ENCODE measurements around the gene NIP7.

NIP7 gene

DNA sequence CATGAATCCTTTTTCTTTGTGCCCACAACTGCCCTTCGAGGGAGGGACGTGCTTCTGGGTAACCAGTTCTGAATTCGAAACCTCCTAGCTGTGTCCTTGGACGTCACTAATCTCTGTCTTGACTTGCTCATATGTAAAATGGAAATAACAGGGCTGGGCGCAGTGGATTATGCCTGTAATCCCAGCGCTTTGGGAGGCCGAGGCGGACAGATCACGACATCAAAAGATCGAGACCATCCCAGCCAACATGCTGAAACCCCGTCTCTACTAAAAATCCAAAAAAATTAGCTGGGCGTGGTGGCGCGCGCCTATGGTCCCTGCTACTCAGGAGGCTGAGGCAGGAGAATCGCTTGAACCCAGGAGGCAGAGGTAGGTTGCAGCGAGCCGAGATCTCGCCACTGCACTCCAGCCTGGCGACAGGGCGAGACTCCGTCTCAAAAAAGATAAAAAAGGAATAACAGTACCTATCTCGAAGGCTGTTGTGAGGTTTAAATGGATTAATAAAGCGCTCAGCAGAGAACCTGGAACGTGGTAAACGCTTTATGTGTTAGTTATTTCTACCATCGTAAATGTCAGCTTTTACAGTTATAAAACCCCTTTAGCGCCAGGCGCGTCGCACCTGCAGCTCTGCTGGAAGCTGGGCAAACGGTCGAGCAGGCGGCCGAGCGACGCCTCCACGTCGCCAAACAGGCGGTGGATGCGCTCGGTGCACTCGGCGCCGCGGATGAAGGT, 849 bp upstream of the NIP7 start:
- no peak for TF ChIP-seq CTCF (IDR thresholded peaks at IDR 0.05; ENCODE audit: extremely low read depth, insufficient read depth, missing control alignments)
- in situ Hi-C loops (cut with MboI; ENCODE audit: low pct_unique_long_range_greater_than_20kb, low sequenced_read_pairs, unreplicated experiment): no loop called here
- DNase-seq (ENCODE audit: low spot score): no peak

GRCh38 chr16:69340095-69340644, 598 bp downstream of the NIP7 start:
- DNase-seq (ENCODE audit: low spot score): no peak
- in situ Hi-C loops (cut with MboI; ENCODE audit: low pct_unique_long_range_greater_than_20kb, low sequenced_read_pairs, unreplicated experiment): no loop called here
- TF ChIP-seq CTCF (IDR thresholded peaks at IDR 0.05; ENCODE audit: extremely low read depth, insufficient read depth, missing control alignments): no peak

DNA sequence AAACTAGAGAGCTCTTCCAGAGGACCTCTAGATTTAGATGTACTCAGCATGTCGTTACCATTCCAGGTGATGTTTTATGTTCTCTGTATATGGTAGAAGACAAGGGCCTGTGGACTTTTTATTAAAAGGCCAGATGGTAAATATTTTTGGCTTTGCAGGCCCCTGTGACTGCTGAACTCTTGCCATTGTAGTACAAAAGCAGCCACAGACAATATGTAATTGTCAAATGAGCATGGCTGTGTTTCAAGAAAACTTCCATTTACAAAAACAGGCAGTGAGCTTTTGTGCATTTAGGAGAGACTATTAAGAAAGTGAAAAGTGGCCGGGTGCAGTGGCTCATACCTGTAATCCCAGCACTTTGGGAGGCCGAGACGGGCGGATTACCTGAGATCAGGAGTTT, 4.6 kb downstream of the NIP7 start:
- in situ Hi-C loops (cut with MboI; ENCODE audit: low pct_unique_long_range_greater_than_20kb, low sequenced_read_pairs, unreplicated experiment): no loop called here
- DNase-seq (ENCODE audit: low spot score): no peak
- TF ChIP-seq CTCF (IDR thresholded peaks at IDR 0.05; ENCODE audit: extremely low read depth, insufficient read depth, missing control alignments): no peak

DNA sequence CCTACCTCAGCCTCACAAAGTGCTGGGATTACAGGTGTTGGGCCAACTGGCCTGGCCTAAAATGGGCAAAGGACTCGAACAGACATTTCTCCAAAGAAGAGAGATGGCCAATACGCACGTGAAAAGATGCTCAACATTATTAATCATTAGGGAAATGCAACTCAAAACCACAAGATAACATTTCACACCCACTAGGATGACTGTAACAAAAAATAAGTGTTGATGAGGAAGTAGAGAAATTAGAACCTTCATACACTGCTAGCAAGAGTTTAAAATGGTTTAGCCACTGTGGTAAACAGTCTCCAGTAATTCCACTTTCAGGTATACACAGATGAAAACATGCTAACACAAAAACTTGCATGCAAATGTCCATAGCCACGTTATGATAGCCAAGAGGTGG, 6.4 kb downstream of the NIP7 start:
- no peak for TF ChIP-seq CTCF (IDR thresholded peaks at IDR 0.05; ENCODE audit: extremely low read depth, insufficient read depth, missing control alignments)
- in situ Hi-C loops (cut with MboI; ENCODE audit: low pct_unique_long_range_greater_than_20kb, low sequenced_read_pairs, unreplicated experiment): no loop called here
- no peak for DNase-seq (ENCODE audit: low spot score)

DNA sequence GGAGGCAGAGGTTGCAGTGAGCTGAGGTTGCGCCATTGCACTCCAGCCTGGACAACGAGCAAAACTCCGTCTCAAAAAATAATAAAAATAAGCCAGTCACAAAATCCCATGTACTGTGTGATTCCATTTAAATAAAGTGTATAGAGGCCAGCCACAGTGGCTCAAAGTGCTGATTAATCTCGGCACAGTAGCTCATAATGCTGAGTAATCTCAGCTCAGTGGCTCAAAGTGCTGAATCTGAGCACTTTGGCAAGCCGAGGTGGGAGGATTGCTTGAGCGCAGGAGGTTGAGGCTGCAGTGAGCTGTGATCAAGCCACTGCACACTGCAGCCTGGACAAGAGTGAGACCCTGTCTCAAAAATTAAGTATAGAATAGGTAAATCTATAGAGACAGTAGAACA, 7.1 kb downstream of the NIP7 start:
- TF ChIP-seq CTCF (IDR thresholded peaks at IDR 0.05; ENCODE audit: extremely low read depth, insufficient read depth, missing control alignments): no peak
- no peak for DNase-seq (ENCODE audit: low spot score)
- in situ Hi-C loops (cut with MboI; ENCODE audit: low pct_unique_long_range_greater_than_20kb, low sequenced_read_pairs, unreplicated experiment): no loop called here

- in situ Hi-C loops (cut with MboI; ENCODE audit: low pct_unique_long_range_greater_than_20kb, low sequenced_read_pairs, unreplicated experiment): no loop called here
- no peak for DNase-seq (ENCODE audit: low spot score)
- no peak for TF ChIP-seq CTCF (IDR thresholded peaks at IDR 0.05; ENCODE audit: extremely low read depth, insufficient read depth, missing control alignments)
Observed at GRCh38 chr16:69348222-69348621, 8.7 kb downstream of the NIP7 start.

Data from GM13977 (cell line).